AG04449 (cell line): ENCODE measurements around the gene R3HCC1L.

Experiments
- CTCF ChIA-PET: fragments of 350-600 bp; formaldehyde crosslinking; extraction: SDS; loops from one replicate; lab custom pipeline; 2021; ENCODE audit warnings: antibody characterized with exemption; lab: Yijun Ruan, JAX
- POLR2A ChIA-PET: fragments of 400-600, 350-600 bp; formaldehyde crosslinking; extraction: SDS; loops from one replicate; lab custom pipeline; 2020; ENCODE audit warnings: antibody characterized with exemption, inconsistent platforms; lab: Yijun Ruan, JAX
- DNase-seq: peaks from one replicate; pipeline ENCODE4 v3.0.0-alpha.2; 2010; ENCODE audit warnings: low read depth, low spot score
- H3K4me3 ChIP-seq: 2 replicates; pipeline ENCODE4 v1.5.1; 2011; ENCODE audit warnings: low read depth, mild to moderate bottlenecking, control low read depth, low read length
- CTCF ChIP-seq: IDR thresholded peaks from one replicate; pipeline ENCODE4 v1.5.1; 2011; ENCODE audit warnings: mild to moderate bottlenecking, moderate library complexity, low read length, control low read depth, inconsistent platforms; ENCODE audit not compliant: insufficient read depth; ENCODE audit errors: missing control alignments

The R3HCC1L gene

GRCh38 chr10:98261436-98262277, 127.2 kb downstream of the R3HCC1L start:
- ChIA-PET POLR2A (interaction anchor here (0.7 kb wide), 1 partner anchor 133 kb away, joined by 3 read pairs; no protein-coding TSS in a partner anchor), CTCF (interaction anchor here (0.7 to 12.0 kb wide), 13 partner anchors 8 to 181 kb away, joined by 3 to 142 read pairs (median 3); no protein-coding TSS in a partner anchor)
- TF ChIP-seq CTCF: no peak
- H3K4me3 ChIP-seq: no peak overlapping the region
- DNase-seq: no peak

GRCh38 chr10:98262571-98262970, 128.1 kb downstream of the R3HCC1L start:
- POLR2A ChIA-PET: interaction anchor here (0.7 kb wide), 1 partner anchor 132 kb away, joined by 3 read pairs; no protein-coding TSS in a partner anchor
- DNase-seq: no peak
- CTCF ChIA-PET: interaction anchor here (0.7 to 12.0 kb wide), 17 partner anchors 8 to 180 kb away, joined by 3 to 142 read pairs (median 3); no protein-coding TSS in a partner anchor

GRCh38 chr10:98263088-98263487, 128.6 kb downstream of the R3HCC1L start:
- no peak overlapping the region for H3K4me3 ChIP-seq
- ChIA-PET CTCF (interaction anchor here (0.7 to 12.0 kb wide), 11 partner anchors 9 to 179 kb away, joined by 3 to 142 read pairs (median 4); no protein-coding TSS in a partner anchor), POLR2A (no interaction called here)
- no peak for TF ChIP-seq CTCF
- DNase-seq: no peak

More at GRCh38 chr10:98262571-98262970, 128.1 kb downstream of the R3HCC1L start:
- TF ChIP-seq CTCF: peak; percentile 49
- H3K4me3 ChIP-seq: no peak overlapping the region

GRCh38 chr10:98264378-98265065, 130.1 kb downstream of the R3HCC1L start:
- H3K4me3 ChIP-seq: no peak overlapping the region
- no peak for DNase-seq
- no peak for TF ChIP-seq CTCF
- POLR2A ChIA-PET: interaction anchor here (0.5 to 1.2 kb wide), 2 partner anchors 130 to 170 kb away, joined by 3 to 5 read pairs; no protein-coding TSS in a partner anchor
- CTCF ChIA-PET: interaction anchor here (0.9 to 12.0 kb wide), 7 partner anchors 11 to 161 kb away, joined by 3 to 142 read pairs (median 4); no protein-coding TSS in a partner anchor

GRCh38 chr10:98265403-98266378, 131.2 kb downstream of the R3HCC1L start:
- POLR2A ChIA-PET: interaction anchor here (0.5 to 1.2 kb wide), 2 partner anchors 129 to 169 kb away, joined by 3 to 5 read pairs; no protein-coding TSS in a partner anchor
- CTCF ChIA-PET: interaction anchor here (0.7 to 12.0 kb wide), 7 partner anchors 12 to 160 kb away, joined by 3 to 142 read pairs (median 4); no protein-coding TSS in a partner anchor
- no peak for DNase-seq
- H3K4me3 ChIP-seq: peak overlapping the region; percentile 23
- no peak for TF ChIP-seq CTCF
